ENCODE results near the gene AGO3. TPM values are rescaled to one million over a fixed set of nuclear protein-coding genes. Genes with fewer than 3 reads are reported as not detected.
"Not testable (repeated sequence)": the region's sequence is repeated elsewhere in the genome, so short reads cannot be mapped to it uniquely, and the experiment has no call there.

Gene AGO3
- total RNA-seq, 1 donor from 2014 or later, result 33.9 TPM

DNA sequence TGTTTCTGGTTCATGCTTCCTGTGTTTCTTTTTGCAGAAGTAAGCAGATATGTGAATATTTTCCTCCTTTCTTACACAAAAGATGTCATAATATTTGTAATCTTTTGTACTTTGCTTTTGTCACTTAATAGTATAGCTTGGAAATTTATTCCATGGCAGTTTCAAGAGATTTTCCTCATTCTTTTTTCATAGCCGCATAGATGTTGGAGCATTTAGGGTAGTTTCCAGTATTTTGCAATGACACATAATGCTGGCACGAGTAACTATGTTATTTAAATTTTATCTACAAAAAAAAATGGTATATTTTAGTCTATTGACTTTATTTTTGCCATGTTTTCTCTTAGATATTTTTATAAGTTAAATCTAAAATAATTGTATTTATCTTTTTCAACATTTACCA is 40.7 kb downstream of the AGO3 start:
- no peak overlapping the region for H3K27ac ChIP-seq
- intact Hi-C loops (cut with DNase I), result no loop called here
- ATAC-seq, result no peak
- H3K4me1 ChIP-seq, result no peaks in the 10 kb centered on the region
- DNase-seq, result no peak
- no peak overlapping the region for H3K4me3 ChIP-seq
- no peaks in the 10 kb centered on the region for H3K27me3 ChIP-seq (ENCODE audit: low read depth)
- H3K9me3 ChIP-seq, result no peaks in the 10 kb centered on the region
- peaks cover 51% of the 10 kb centered on the region for H3K36me3 ChIP-seq
- TF ChIP-seq, protein P1, sequence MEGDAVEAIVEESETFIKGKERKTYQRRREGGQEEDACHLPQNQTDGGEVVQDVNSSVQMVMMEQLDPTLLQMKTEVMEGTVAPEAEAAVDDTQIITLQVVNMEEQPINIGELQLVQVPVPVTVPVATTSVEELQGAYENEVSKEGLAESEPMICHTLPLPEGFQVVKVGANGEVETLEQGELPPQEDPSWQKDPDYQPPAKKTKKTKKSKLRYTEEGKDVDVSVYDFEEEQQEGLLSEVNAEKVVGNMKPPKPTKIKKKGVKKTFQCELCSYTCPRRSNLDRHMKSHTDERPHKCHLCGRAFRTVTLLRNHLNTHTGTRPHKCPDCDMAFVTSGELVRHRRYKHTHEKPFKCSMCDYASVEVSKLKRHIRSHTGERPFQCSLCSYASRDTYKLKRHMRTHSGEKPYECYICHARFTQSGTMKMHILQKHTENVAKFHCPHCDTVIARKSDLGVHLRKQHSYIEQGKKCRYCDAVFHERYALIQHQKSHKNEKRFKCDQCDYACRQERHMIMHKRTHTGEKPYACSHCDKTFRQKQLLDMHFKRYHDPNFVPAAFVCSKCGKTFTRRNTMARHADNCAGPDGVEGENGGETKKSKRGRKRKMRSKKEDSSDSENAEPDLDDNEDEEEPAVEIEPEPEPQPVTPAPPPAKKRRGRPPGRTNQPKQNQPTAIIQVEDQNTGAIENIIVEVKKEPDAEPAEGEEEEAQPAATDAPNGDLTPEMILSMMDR (IDR thresholded peaks at IDR 0.05), result no peak

DNA sequence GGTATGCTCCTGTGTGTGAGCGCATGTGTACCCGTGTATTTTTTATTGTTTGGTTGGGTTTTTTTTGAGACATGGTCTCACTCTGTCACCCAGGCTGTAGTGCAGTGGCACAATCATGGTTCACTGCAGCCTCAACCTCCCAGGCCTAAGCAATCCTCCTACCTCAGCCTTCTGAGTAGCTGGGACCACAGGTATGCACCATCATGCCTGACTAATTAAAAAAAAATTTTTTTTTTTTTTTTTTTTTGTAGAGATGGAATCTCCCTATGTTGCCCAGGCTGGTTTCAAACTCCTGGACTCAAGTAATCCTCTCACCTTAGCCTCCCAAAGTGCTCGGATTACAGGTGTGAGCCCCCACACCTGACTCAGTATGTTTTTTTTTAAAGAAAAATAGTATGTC is 41.7 kb downstream of the AGO3 start:
- H3K9me3 ChIP-seq; ATAC-seq; H3K27ac ChIP-seq; DNase-seq; H3K4me3 ChIP-seq; intact Hi-C loops (cut with DNase I); H3K4me1 ChIP-seq; H3K27me3 ChIP-seq (ENCODE audit: low read depth): not testable (repeated sequence)
- peaks cover 48% of the 10 kb centered on the region for H3K36me3 ChIP-seq

DNA sequence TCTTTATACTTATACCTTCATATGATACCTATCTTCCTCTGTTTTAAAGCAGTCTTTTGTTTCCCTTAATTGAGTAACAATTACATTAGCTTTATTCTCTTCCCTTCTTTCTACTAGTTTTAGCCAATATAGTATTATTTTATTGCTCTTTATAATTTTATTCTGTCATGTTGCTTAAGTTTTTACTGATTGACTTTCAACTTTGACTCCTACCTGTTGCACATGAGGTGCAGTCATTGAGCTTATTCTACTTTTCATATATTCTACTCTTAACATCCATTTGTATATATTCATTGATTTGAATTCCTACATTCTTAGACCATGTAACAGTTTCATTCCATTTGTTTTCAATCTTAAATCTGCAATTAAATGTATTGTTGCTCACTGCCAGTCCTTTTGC is 49.2 kb downstream of the AGO3 start:
- Histone ChIP-seq H3K4me1 (no peaks in the 10 kb centered on the region), H3K27me3 (ENCODE audit: low read depth) (no peaks in the 10 kb centered on the region), H3K4me3 (no peak overlapping the region), H3K36me3 (peaks cover 53% of the 10 kb centered on the region), H3K27ac (no peak overlapping the region), H3K9me3 (no peaks in the 10 kb centered on the region)
- ATAC-seq (no peak), DNase-seq (no peak)
- TF ChIP-seq, protein P1 (IDR thresholded peaks at IDR 0.05), result no peak
- intact Hi-C loops (cut with DNase I), result no loop called here

DNA sequence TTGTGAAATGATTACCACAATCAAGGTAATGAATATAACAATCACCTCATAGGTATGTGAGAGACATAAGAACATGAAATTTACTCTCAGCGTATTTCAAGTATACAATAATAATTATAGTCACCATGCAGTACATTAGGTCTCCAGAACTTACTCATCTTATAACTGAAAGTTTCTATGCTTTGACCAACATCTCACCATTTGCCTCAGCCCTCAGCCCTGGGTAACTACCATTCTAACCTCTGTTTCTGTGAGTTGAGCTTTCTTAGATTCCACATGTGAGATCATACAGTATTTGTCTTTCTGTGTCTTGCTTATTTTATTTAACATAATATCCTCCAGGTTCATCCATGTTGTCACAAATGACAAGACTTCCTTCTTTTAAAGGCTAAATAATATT is 57.3 kb downstream of the AGO3 start:
- H3K27me3 ChIP-seq (ENCODE audit: low read depth), result no peaks in the 10 kb centered on the region
- H3K36me3 ChIP-seq, result peaks cover 42% of the 10 kb centered on the region
- no peak overlapping the region for H3K4me3 ChIP-seq
- H3K4me1 ChIP-seq, result no peaks in the 10 kb centered on the region
- TF ChIP-seq, protein P1 (IDR thresholded peaks at IDR 0.05), result no peak
- intact Hi-C loops (cut with DNase I), result no loop called here
- no peak for DNase-seq
- H3K9me3 ChIP-seq, result no peaks in the 10 kb centered on the region
- no peak for ATAC-seq
- no peak overlapping the region for H3K27ac ChIP-seq

DNA sequence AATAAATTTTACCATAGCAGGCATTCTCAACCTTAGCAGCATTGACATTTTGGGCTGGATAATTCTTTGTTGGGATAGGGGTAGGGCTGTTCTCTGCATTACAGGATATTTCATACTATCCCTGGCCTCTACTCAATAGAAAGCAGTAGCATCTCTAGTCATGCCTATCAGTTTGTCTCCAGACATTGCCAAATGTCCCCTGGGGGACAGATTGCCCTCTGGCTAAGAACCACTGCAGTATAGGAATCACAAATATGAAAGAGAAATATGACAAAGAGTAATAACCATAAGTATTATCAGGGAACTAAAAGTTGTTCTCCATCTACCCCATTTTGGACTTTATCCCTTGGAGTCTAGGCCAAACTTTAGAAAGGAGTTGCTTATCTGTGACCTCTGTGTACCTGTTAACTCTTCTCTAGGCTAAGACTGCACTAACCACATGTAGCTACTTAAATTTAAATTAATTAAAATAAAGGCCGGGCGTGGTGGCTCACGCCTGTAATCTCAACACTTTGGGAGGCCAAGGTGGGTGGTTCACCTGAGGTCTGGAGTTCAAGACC is 76.1 kb downstream of the AGO3 start:
- H3K4me1 ChIP-seq, result no peaks in the 10 kb centered on the region
- peaks cover 51% of the 10 kb centered on the region for H3K36me3 ChIP-seq
- H3K27ac ChIP-seq, result no peak overlapping the region
- TF ChIP-seq, protein P1 (IDR thresholded peaks at IDR 0.05), result no peak
- intact Hi-C loops (cut with DNase I), result no loop called here
- ATAC-seq (no peak), DNase-seq (no peak)
- no peaks in the 10 kb centered on the region for H3K9me3 ChIP-seq
- H3K4me3 ChIP-seq, result no peak overlapping the region
- H3K27me3 ChIP-seq (ENCODE audit: low read depth), result no peaks in the 10 kb centered on the region

DNA sequence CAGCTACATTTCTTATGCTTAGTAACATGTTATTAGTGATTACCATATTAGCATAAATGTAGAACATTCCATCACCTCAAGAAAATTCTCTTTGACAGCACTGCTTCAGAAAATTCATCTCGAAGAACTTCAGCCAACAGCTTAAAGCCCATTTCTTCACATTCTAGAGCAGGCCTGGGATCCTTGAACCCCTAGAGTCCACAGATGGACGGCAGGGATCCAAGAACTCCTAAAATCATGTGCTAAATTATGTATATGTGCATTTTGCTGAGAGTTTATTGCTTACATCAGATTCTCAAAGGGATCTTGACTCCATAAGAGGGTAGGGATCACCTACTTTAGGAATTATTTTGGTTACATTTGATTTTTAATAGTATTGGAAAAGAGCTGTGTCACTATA is 76.8 kb downstream of the AGO3 start:
- H3K4me3 ChIP-seq, result no peak overlapping the region
- ATAC-seq (no peak), DNase-seq (no peak)
- intact Hi-C loops (cut with DNase I), result no loop called here
- peaks cover 58% of the 10 kb centered on the region for H3K36me3 ChIP-seq
- no peaks in the 10 kb centered on the region for H3K9me3 ChIP-seq
- no peaks in the 10 kb centered on the region for H3K4me1 ChIP-seq
- no peak overlapping the region for H3K27ac ChIP-seq
- TF ChIP-seq, protein P1 (IDR thresholded peaks at IDR 0.05), result no peak
- no peaks in the 10 kb centered on the region for H3K27me3 ChIP-seq (ENCODE audit: low read depth)

Data from lower lobe of right lung (tissue), 2 donors.